GM23248 (cell line): Measurements from ENCODE around the gene TAF8. TPM values are rescaled to one million over a fixed set of nuclear protein-coding genes. Genes with fewer than 3 reads are reported as not detected.

ENCODE experiments used
- DNase-seq: peaks from one replicate; pipeline ENCODE4 v3.0.0-alpha.2; 2015
- H2AFZ ChIP-seq: fragments of 200-600 bp; sonication (generic); 2 replicates; pipeline ENCODE4 v1.6.1; 2016; ENCODE audit warnings: antibody characterized with exemption
- H3F3A ChIP-seq: fragments of 200-600 bp; sonication (generic); 2 replicates; pipeline ENCODE4 v1.6.1; 2016; ENCODE audit warnings: mild to moderate bottlenecking, antibody characterized with exemption, mixed run types; ENCODE audit not compliant: insufficient read depth
- H3K27ac ChIP-seq: fragments of 200-600 bp; sonication (generic); 2 replicates; pipeline ENCODE4 v1.5.1; 2016; ENCODE audit warnings: mild to moderate bottlenecking
- H3K27me3 ChIP-seq: fragments of 200-600 bp; sonication (generic); replicated peaks from 2 replicates; pipeline ENCODE4 v1.6.1; 2016; ENCODE audit warnings: mild to moderate bottlenecking; ENCODE audit not compliant: insufficient read depth
- H3K36me3 ChIP-seq: fragments of 200-600 bp; sonication (generic); 2 replicates; pipeline ENCODE4 v1.6.1; 2016; ENCODE audit warnings: low read depth, mild to moderate bottlenecking
- H3K4me1 ChIP-seq: fragments of 200-600 bp; sonication (generic); 2 replicates; pipeline ENCODE4 v1.6.1; 2016; ENCODE audit warnings: mild to moderate bottlenecking; ENCODE audit not compliant: insufficient read depth
- H3K4me2 ChIP-seq: fragments of 200-600 bp; sonication (generic); one replicate; pipeline ENCODE4 v1.6.1; 2016; ENCODE audit warnings: mild to moderate bottlenecking; ENCODE audit not compliant: unreplicated experiment
- H3K4me3 ChIP-seq: fragments of 200-600 bp; sonication (generic); 2 replicates; pipeline ENCODE4 v1.5.1; 2016; ENCODE audit warnings: mild to moderate bottlenecking
- H3K79me2 ChIP-seq: fragments of 200-600 bp; sonication (generic); 2 replicates; pipeline ENCODE4 v1.6.1; 2016; ENCODE audit warnings: mild to moderate bottlenecking; ENCODE audit not compliant: insufficient read depth
- H3K9ac ChIP-seq: fragments of 200-600 bp; sonication (generic); 2 replicates; pipeline ENCODE4 v1.6.1; 2016; ENCODE audit warnings: mild to moderate bottlenecking
- H3K9me2 ChIP-seq: fragments of 200-600 bp; sonication (generic); 2 replicates; pipeline ENCODE4 v1.6.1; 2016; ENCODE audit warnings: mixed run types, mild to moderate bottlenecking, moderate library complexity; ENCODE audit not compliant: insufficient read depth
- H3K9me3 ChIP-seq: fragments of 200-600 bp; sonication (generic); one replicate; pipeline ENCODE4 v1.6.1; 2017; ENCODE audit warnings: low read depth
- H4K20me1 ChIP-seq: fragments of 200-600 bp; sonication (generic); 2 replicates; pipeline ENCODE4 v1.6.0; 2016; ENCODE audit not compliant: insufficient read depth
- EZH2 ChIP-seq: fragments of 200-600 bp; sonication (generic); IDR thresholded peaks from 2 replicates; pipeline ENCODE4 v1.6.1; 2018; ENCODE audit warnings: antibody characterized with exemption, mild to moderate bottlenecking; ENCODE audit not compliant: insufficient read depth, poor library complexity, severe bottlenecking
- EZH2phosphoT487 ChIP-seq: fragments of 200-600 bp; sonication (generic); IDR thresholded peaks from 2 replicates; pipeline ENCODE4 v1.6.1; 2018; ENCODE audit warnings: antibody characterized with exemption, moderate library complexity, mild to moderate bottlenecking, low read depth; ENCODE audit not compliant: insufficient read depth
- WGBS, 2 experiments: methylation state at CpG; one replicate each; pipeline ENCODE4 v1.1.6; 2015 to 2017; ENCODE audit warnings: low lambda C conversion rate in 2 of 2, low coverage in 1 of 2; ENCODE audit errors: missing lambda C conversion rate in 2 of 2; 5-methylcytosine and 5-hydroxymethylcytosine counted together
- in situ Hi-C: fragments of 300-500 bp; cut with MboI; formaldehyde crosslinking; loops from 2 replicates; pipeline ENCODE4 v1.15.0; 2020
- polyA plus RNA-seq: library from polyadenylated mRNA; unstranded; fragments of >200 nt; fragmentation: Nextera tagmentation; extraction: Ambion mirVana; gene quantifications from 2 replicates; pipeline ENCODE4 v1.2.1, GENCODE V29; 2016
- total RNA-seq: library from RNA; depleted of rRNA; stranded (reverse); fragments of >200 nt; shearing (Covaris generic); gene quantifications from 2 replicates; pipeline ENCODE4 v1.2.3, GENCODE V29; 2014

The TAF8 gene
- total and polyA plus RNA-seq, 2 experiments from 2014 or later = 7.4 to 8.6 TPM

DNA sequence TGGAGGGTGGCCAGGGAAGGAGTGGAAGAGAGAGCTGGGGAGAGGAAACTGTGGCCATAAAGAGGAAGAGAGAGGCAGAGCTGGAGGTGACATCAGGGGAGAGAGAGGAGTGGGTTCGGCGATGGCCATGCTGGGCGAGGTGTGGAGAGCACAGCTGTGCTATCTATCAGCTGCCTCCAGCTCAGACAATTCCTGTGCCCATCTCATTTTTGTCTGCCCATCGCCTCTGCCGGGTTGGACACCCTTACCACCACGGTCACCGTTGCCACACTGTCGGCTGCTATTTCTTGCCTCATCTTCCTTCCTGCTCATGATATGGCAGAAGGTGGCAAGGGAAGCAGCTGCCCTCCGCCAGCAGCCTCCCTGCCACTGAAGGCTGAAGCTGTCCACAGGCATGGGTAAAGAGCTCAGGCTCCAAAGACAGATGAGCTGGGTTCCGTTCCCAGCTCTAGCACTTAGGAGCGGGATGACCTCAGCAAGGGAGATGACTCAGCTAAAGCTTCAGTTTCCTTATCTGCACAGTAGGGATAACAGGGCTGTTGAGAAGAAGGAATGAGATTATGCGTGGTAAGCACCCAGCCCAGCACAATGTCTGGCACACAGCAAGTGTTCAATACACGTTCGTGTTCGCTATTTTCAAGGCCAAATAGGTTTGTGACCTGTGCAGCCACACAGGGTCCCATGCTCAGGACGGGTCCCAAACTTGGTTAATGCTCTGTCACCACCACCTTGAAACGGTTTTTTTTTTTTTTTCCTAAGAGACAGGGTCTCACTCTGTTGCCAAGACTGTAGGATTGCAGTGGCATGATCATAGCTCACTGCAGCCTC is 21.9 kb upstream of the TAF8 start:
- Histone ChIP-seq H3K27ac (no peak overlapping the region), H3K9me2 (no peaks in the 10 kb centered on the region), H3F3A (no peaks in the 10 kb centered on the region), H3K4me2 (no peak overlapping the region), H3K36me3 (no peaks in the 10 kb centered on the region), H3K27me3 (no peaks in the 10 kb centered on the region), H3K4me1 (no peaks in the 10 kb centered on the region), H3K4me3 (no peak overlapping the region), H4K20me1 (no peaks in the 10 kb centered on the region), H3K9ac (no peak overlapping the region), H3K79me2 (no peaks in the 10 kb centered on the region), H2AFZ (no peak overlapping the region), H3K9me3 (no peaks in the 10 kb centered on the region)
- in situ Hi-C loops = loop anchor here (25.0 kb wide), 2 partner anchors 191 to 666 kb away; no protein-coding TSS in a partner anchor
- 88 to 90% methylated on average over 17 of the region's 17 CpGs for WGBS, 2 experiments
- TF ChIP-seq EZH2phosphoT487 = no peak
- no peak for TF ChIP-seq EZH2
- peak; percentile 38 for DNase-seq

GRCh38 chr6:42029062-42029685 is 21.1 kb upstream of the TAF8 start:
- Histone ChIP-seq H3F3A (no peaks in the 10 kb centered on the region), H3K9me2 (no peaks in the 10 kb centered on the region), H3K4me1 (no peaks in the 10 kb centered on the region), H3K4me2 (no peak overlapping the region), H3K79me2 (no peaks in the 10 kb centered on the region), H3K36me3 (no peaks in the 10 kb centered on the region), H3K4me3 (no peak overlapping the region), H3K9me3 (no peaks in the 10 kb centered on the region), H3K27ac (no peak overlapping the region), H3K9ac (no peak overlapping the region), H2AFZ (no peak overlapping the region), H3K27me3 (no peaks in the 10 kb centered on the region), H4K20me1 (no peaks in the 10 kb centered on the region)
- in situ Hi-C loops = loop anchor here (25.0 kb wide), 2 partner anchors 192 to 667 kb away; no protein-coding TSS in a partner anchor
- WGBS, 2 experiments = 92% methylated on average over 6 of the region's 6 CpGs
- TF ChIP-seq EZH2phosphoT487 (no peak), EZH2 (no peak)
- DNase-seq = no peak

DNA sequence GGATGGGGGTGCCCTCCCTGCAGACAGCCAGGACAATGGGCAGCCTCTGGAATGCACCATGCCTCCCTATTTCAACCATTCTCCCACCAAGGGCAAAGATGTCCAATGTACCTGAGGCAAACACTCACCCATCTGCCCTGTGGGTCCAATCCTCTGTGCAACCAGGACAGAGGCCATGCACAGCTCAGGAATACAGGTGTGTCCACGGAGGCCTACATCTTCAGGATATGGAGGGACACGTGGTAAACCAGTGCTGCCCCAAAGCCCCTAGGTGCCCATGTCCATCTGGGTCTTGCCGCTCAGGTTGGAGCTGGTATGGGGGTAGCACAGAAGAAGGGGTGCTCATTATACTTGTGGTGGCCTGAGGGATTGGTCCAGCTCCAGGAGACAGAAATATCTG is 20.4 kb upstream of the TAF8 start:
- Histone ChIP-seq H3K9me3 (no peaks in the 10 kb centered on the region), H3K79me2 (no peaks in the 10 kb centered on the region), H3K9me2 (no peaks in the 10 kb centered on the region), H3K36me3 (no peaks in the 10 kb centered on the region), H3K4me1 (no peaks in the 10 kb centered on the region), H3K4me3 (no peak overlapping the region), H3F3A (no peaks in the 10 kb centered on the region), H3K4me2 (no peak overlapping the region), H4K20me1 (no peaks in the 10 kb centered on the region), H3K27ac (no peak overlapping the region), H2AFZ (no peak overlapping the region), H3K9ac (no peak overlapping the region), H3K27me3 (no peaks in the 10 kb centered on the region)
- TF ChIP-seq EZH2 (no peak), EZH2phosphoT487 (no peak)
- no peak for DNase-seq
- in situ Hi-C loops = loop anchor here (25.0 kb wide), 2 partner anchors 193 to 668 kb away; no protein-coding TSS in a partner anchor
- WGBS, 2 experiments = 63 to 70% methylated on average over 3 of the region's 3 CpGs

DNA sequence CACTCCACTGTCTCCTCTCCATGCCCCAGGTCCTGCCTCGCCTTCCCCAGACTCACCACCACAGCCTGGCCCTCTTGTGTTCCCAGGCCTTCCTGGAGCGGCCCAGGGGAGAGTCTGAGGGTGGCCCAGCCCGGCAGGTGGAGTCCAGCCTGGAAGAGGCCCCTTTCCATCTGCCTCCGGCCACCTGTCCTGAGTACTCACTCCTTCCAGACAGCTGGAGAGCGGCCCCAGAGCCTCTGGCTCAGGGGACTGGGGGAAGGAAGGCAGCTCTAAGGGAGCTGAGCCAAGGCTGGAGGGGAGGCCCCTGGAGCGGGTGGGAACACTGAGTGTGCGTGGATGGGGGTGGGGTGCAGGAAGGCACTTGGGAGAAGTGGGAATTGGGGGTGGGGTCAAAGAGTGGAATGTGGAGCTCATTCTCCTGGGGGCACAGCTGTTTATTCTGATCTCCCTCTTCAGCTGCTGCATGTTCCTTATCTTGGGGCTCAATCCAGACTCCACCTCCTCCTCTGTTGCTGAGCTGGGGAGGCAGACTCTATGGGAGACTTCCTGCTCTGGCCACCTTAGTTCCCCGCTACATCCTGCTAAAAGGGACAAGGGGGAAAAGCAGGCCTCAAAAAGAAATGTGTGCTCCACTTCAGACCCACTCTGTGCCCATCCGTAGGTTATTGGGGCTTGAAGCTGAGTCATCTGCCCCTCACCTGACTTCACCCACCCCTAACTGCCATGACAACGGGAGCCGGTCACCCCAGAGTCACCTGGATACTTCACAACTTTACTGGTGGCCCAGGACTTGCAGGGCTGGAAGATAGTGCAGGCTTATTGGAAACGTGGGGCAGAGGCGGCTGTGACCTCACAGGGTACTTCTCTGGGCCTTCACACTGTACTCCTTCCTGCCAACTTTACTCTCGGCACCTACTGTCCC is 19.5 kb upstream of the TAF8 start:
- H3F3A ChIP-seq = no peaks in the 10 kb centered on the region
- H3K9me3 ChIP-seq = no peaks in the 10 kb centered on the region
- no peak overlapping the region for H3K9ac ChIP-seq
- no peaks in the 10 kb centered on the region for H3K36me3 ChIP-seq
- H3K4me2 ChIP-seq = no peak overlapping the region
- H3K27me3 ChIP-seq = no peaks in the 10 kb centered on the region
- no peaks in the 10 kb centered on the region for H3K79me2 ChIP-seq
- no peak overlapping the region for H2AFZ ChIP-seq
- TF ChIP-seq EZH2phosphoT487 = no peak
- no peak for TF ChIP-seq EZH2
- H3K9me2 ChIP-seq = no peaks in the 10 kb centered on the region
- WGBS, 2 experiments = 76 to 79% methylated on average over 14 of the region's 14 CpGs
- H4K20me1 ChIP-seq = no peaks in the 10 kb centered on the region
- no peak overlapping the region for H3K27ac ChIP-seq
- H3K4me1 ChIP-seq = no peaks in the 10 kb centered on the region
- H3K4me3 ChIP-seq = no peak overlapping the region
- in situ Hi-C loops = loop anchor here (25.0 kb wide), 2 partner anchors 194 to 669 kb away; no protein-coding TSS in a partner anchor
- DNase-seq = no peak
